Measurements from ENCODE around the gene CTSC.

DNA sequence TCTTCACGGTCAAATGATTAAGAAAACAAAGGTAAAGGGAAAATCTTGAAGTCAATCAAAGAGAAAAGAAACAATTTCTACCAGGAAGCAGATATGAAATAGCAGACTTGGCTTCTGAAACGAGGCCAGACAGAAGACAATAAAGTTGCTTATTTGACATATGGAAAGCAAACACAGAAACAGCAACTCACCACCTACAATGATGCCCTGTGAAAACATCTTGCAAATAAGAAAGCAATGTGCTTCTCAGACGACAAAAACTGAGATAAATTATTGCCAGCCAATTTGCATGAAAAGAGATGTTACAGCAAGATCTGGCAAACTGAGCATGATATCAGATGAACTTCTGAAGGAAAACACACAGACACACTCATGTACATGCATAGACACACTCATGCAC lies 45.9 kb upstream of the CTSC start:
- no peak for TF ChIP-seq POLR2A (IDR thresholded peaks at IDR 0.05)
- TF ChIP-seq, protein P1, sequence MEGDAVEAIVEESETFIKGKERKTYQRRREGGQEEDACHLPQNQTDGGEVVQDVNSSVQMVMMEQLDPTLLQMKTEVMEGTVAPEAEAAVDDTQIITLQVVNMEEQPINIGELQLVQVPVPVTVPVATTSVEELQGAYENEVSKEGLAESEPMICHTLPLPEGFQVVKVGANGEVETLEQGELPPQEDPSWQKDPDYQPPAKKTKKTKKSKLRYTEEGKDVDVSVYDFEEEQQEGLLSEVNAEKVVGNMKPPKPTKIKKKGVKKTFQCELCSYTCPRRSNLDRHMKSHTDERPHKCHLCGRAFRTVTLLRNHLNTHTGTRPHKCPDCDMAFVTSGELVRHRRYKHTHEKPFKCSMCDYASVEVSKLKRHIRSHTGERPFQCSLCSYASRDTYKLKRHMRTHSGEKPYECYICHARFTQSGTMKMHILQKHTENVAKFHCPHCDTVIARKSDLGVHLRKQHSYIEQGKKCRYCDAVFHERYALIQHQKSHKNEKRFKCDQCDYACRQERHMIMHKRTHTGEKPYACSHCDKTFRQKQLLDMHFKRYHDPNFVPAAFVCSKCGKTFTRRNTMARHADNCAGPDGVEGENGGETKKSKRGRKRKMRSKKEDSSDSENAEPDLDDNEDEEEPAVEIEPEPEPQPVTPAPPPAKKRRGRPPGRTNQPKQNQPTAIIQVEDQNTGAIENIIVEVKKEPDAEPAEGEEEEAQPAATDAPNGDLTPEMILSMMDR (IDR thresholded peaks at IDR 0.05), result no peak
